Neuronal stem cell (in vitro differentiated cells): Measurements from ENCODE around the gene KRT86.
A peak's percentile ranks its signal among the peaks of the same experiment; 100 is the strongest.

Source experiments
- DNase-seq: peaks from one replicate; pipeline ENCODE4 v3.0.0-alpha.2; 2013; ENCODE audit warnings: low spot score
- H2AFZ ChIP-seq: one replicate; pipeline ENCODE4 v1.6.1; 2013; ENCODE audit warnings: mild to moderate bottlenecking, low read length, inconsistent platforms
- H2AK5ac ChIP-seq: 2 replicates; pipeline ENCODE4 v1.6.1; 2013; ENCODE audit warnings: low read depth, mild to moderate bottlenecking, inconsistent platforms, low read length, moderate library complexity, mixed read lengths
- H2BK120ac ChIP-seq: 2 replicates; pipeline ENCODE4 v1.6.1; 2013; ENCODE audit warnings: low read depth, mild to moderate bottlenecking, inconsistent platforms, low read length, moderate library complexity, mixed read lengths
- H2BK12ac ChIP-seq: one replicate; pipeline ENCODE4 v1.6.1; 2013; ENCODE audit warnings: low read length, inconsistent platforms
- H2BK15ac ChIP-seq: 2 replicates; pipeline ENCODE4 v1.6.1; 2013; ENCODE audit warnings: mild to moderate bottlenecking, low read length, inconsistent platforms, mixed read lengths
- H2BK5ac ChIP-seq: one replicate; pipeline ENCODE4 v1.6.1; 2013; ENCODE audit warnings: inconsistent platforms, mild to moderate bottlenecking, low read length, moderate library complexity
- H3K14ac ChIP-seq: one replicate; pipeline ENCODE4 v1.6.1; 2013; ENCODE audit warnings: low read length, inconsistent platforms
- H3K18ac ChIP-seq: 2 replicates; pipeline ENCODE4 v1.6.1; 2013; ENCODE audit warnings: low read length, inconsistent platforms
- H3K23ac ChIP-seq: 2 replicates; pipeline ENCODE4 v1.6.1; 2013; ENCODE audit warnings: low read depth, mild to moderate bottlenecking, mixed read lengths, low read length, inconsistent platforms; ENCODE audit not compliant: poor library complexity
- H3K27ac ChIP-seq: replicated peaks from 3 replicates; pipeline ENCODE4 v1.5.1; 2013; ENCODE audit warnings: low read length, inconsistent platforms
- H3K27me3 ChIP-seq, 3 experiments: 2 replicates each; pipeline ENCODE4 v1.6.1; 2013; ENCODE audit warnings: low read length in 3 of 3, mild to moderate bottlenecking in 2 of 3, inconsistent platforms in 1 of 3, low read depth in 1 of 3, mixed read lengths in 1 of 3, moderate library complexity in 1 of 3; ENCODE audit not compliant: control insufficient read depth in 3 of 3, insufficient read depth in 3 of 3
- H3K36me3 ChIP-seq, 2 donors: replicated peaks in 1 of 2; 2 replicates each; pipeline ENCODE4 v1.6.1; 2013; ENCODE audit warnings: low read length in 2 of 2; ENCODE audit not compliant: control insufficient read depth in 2 of 2, insufficient read depth in 2 of 2
- H3K4ac ChIP-seq: 2 replicates; pipeline ENCODE4 v1.6.1; 2013; ENCODE audit warnings: inconsistent platforms, mild to moderate bottlenecking, low read length, moderate library complexity
- H3K4me1 ChIP-seq, 2 donors: 1 replicate in 1 of 2; 2 replicates in 1 of 2; pipeline ENCODE4 v1.6.1; 2013; ENCODE audit warnings: low read length in 2 of 2, low read depth in 1 of 2; ENCODE audit not compliant: control insufficient read depth in 2 of 2, insufficient read depth in 1 of 2
- H3K4me2 ChIP-seq: one replicate; pipeline ENCODE4 v1.6.1; 2013; ENCODE audit warnings: mild to moderate bottlenecking, low read length, inconsistent platforms; ENCODE audit not compliant: insufficient read depth, poor library complexity, severe bottlenecking
- H3K4me3 ChIP-seq, 2 donors: 2 replicates each; pipeline ENCODE4 v1.5.1; 2013; ENCODE audit warnings: low read length in 2 of 2, mild to moderate bottlenecking in 2 of 2, inconsistent platforms in 1 of 2, moderate library complexity in 1 of 2
- H3K79me1 ChIP-seq: one replicate; pipeline ENCODE4 v1.6.1; 2013; ENCODE audit warnings: low read depth, mild to moderate bottlenecking, inconsistent platforms, low read length, moderate library complexity
- H3K9ac ChIP-seq: one replicate; pipeline ENCODE4 v1.6.1; 2013; ENCODE audit warnings: mild to moderate bottlenecking, low read depth, low read length, inconsistent platforms; ENCODE audit not compliant: poor library complexity
- H3K9me3 ChIP-seq, 2 donors: replicated peaks in 1 of 2; 2 replicates each; pipeline versions ENCODE3 to v1.6.1; 2013; ENCODE audit warnings: low read length in 2 of 2, mild to moderate bottlenecking in 2 of 2, inconsistent platforms in 1 of 2, low read depth in 1 of 2, mixed read lengths in 1 of 2, moderate library complexity in 1 of 2; ENCODE audit not compliant: control insufficient read depth in 2 of 2, insufficient read depth in 1 of 2
- H4K8ac ChIP-seq: one replicate; pipeline ENCODE4 v1.6.1; 2013; ENCODE audit warnings: low read depth, mild to moderate bottlenecking, inconsistent platforms, low read length, moderate library complexity
- H4K91ac ChIP-seq: one replicate; pipeline ENCODE4 v1.6.1; 2013; ENCODE audit warnings: low read length, low read depth, mild to moderate bottlenecking, inconsistent platforms; ENCODE audit not compliant: poor library complexity
- WGBS, 2 donors: extraction: QIAGEN DNeasy Blood & Tissue Kit; methylation state at CpG; one replicate each; pipeline ENCODE4 v1.1.7; 2013; ENCODE audit warnings: missing lambda C conversion rate in 2 of 2, mixed read lengths in 1 of 2; ENCODE audit not compliant: insufficient read length in 2 of 2, insufficient replicate concordance in 1 of 2; ENCODE audit errors: extremely low coverage in 2 of 2; 5-methylcytosine and 5-hydroxymethylcytosine counted together

The KRT86 gene

GRCh38 chr12:52355176-52355575, 80.7 kb downstream of the KRT86 start:
- Histone ChIP-seq H4K8ac (no peak overlapping the region), H3K4me3 (no peak overlapping the region), H2AK5ac (no peak overlapping the region), H3K27me3 (peaks cover 0 to 13% (median 0%) of the 10 kb centered on the region in 3 experiments), H3K9ac (no peak overlapping the region), H2BK120ac (no peak overlapping the region), H2BK15ac (no peak overlapping the region), H3K4ac (no peak overlapping the region), H3K23ac (no peak overlapping the region), H3K79me1 (no peaks in the 10 kb centered on the region), H3K14ac (no peak overlapping the region), H3K4me2 (no peak overlapping the region), H3K27ac (no peak overlapping the region), H3K36me3 (no peaks in the 10 kb centered on the region), H4K91ac (no peak overlapping the region), H2BK12ac (no peak overlapping the region), H2BK5ac (no peak overlapping the region), H3K18ac (no peak overlapping the region), H2AFZ (no peak overlapping the region), H3K9me3 (no peaks in the 10 kb centered on the region), H3K4me1 (no peaks in the 10 kb centered on the region)
- DNase-seq, result no peak
- no CpG with 5 or more reads among the region's 8 CpGs for WGBS, 2 donors

GRCh38 chr12:52356031-52356761, 81.8 kb downstream of the KRT86 start:
- no peaks in the 10 kb centered on the region for H3K79me1 ChIP-seq
- H3K18ac ChIP-seq, result peak overlapping the region; percentile 48
- H3K27ac ChIP-seq, result no peak overlapping the region
- no peaks in the 10 kb centered on the region for H3K4me1 ChIP-seq
- no peaks in the 10 kb centered on the region for H3K36me3 ChIP-seq
- no peak overlapping the region for H2BK120ac ChIP-seq
- no peak overlapping the region for H3K23ac ChIP-seq
- no peak overlapping the region for H2BK15ac ChIP-seq
- peak overlapping the region; percentile 26 for H3K14ac ChIP-seq
- H2BK12ac ChIP-seq, result no peak overlapping the region
- WGBS, 2 donors, result no CpG with 5 or more reads among the region's 56 CpGs
- H3K27me3 ChIP-seq, result peaks cover 0 to 13% (median 0%) of the 10 kb centered on the region in 3 experiments
- H3K4me2 ChIP-seq, result no peak overlapping the region
- no peak overlapping the region for H3K4me3 ChIP-seq
- H3K9me3 ChIP-seq, result no peaks in the 10 kb centered on the region
- H2BK5ac ChIP-seq, result no peak overlapping the region
- H4K91ac ChIP-seq, result no peak overlapping the region
- no peak overlapping the region for H2AFZ ChIP-seq
- H2AK5ac ChIP-seq, result no peak overlapping the region
- H3K4ac ChIP-seq, result no peak overlapping the region
- DNase-seq, result no peak
- no peak overlapping the region for H4K8ac ChIP-seq
- no peak overlapping the region for H3K9ac ChIP-seq

DNA sequence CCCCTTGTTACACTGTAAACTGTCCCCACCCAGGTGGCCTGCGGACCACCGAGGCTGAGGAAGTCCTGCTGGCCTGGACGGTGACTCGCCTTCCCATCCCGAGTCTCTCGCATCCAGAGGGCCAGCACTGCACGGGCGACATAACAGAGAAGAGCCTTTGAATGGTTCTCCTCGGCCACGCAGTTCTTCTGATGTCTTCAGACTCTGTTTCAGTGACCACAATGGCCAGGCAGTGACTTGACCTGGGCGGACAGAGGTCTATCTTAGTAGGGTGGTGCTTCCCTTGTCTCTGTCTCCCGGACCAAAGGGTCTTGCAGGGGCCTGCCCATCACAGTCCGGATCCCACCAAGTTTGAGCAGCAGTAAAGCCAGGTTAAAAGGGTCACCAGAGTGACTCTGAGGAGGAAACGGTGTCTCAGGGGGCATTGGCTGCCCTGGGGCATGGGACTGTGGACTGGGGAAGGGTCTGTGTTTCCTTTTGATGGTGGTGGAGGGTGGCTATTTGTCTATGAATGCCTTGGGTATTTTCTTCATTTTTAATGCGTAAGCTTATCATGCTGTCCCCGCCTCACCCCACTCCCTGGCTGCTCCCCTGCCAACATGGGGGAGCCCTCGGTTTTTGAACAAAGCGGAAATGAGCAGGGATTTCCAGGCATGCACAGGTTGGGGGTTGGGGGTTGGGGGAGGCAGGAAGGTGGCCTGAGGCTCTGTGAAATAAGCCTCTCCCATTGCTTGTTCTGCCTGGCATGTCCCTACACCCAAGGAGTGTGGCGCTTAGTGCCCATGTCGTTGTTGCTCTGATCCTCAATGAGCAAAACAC, 82.5 kb downstream of the KRT86 start:
- no peak overlapping the region for H2AFZ ChIP-seq
- H3K9ac ChIP-seq, result no peak overlapping the region
- H2AK5ac ChIP-seq, result no peak overlapping the region
- H3K4me2 ChIP-seq, result no peak overlapping the region
- peaks cover 0 to 13% (median 0%) of the 10 kb centered on the region in 3 experiments for H3K27me3 ChIP-seq
- no peaks in the 10 kb centered on the region for H3K9me3 ChIP-seq
- H4K8ac ChIP-seq, result no peak overlapping the region
- no peak overlapping the region for H3K4me3 ChIP-seq
- no peak overlapping the region for H2BK120ac ChIP-seq
- no CpG with 5 or more reads among the region's 20 CpGs for WGBS, 2 donors
- H4K91ac ChIP-seq, result no peak overlapping the region
- H3K14ac ChIP-seq, result no peak overlapping the region
- H3K4me1 ChIP-seq, result no peaks in the 10 kb centered on the region
- no peak overlapping the region for H2BK5ac ChIP-seq
- H3K4ac ChIP-seq, result no peak overlapping the region
- no peak overlapping the region for H2BK12ac ChIP-seq
- no peak overlapping the region for H2BK15ac ChIP-seq
- H3K79me1 ChIP-seq, result no peaks in the 10 kb centered on the region
- H3K27ac ChIP-seq, result no peak overlapping the region
- no peak overlapping the region for H3K23ac ChIP-seq
- no peak for DNase-seq
- peak overlapping the region; percentile 6 for H3K18ac ChIP-seq
- H3K36me3 ChIP-seq, result no peaks in the 10 kb centered on the region
